Activated CD4-positive, CD25-positive, alpha-beta regulatory T cell treated with anti-CD3 and anti-CD28 coated beads, Interleukin-2, amount 50 U/mL, for 24 hours (primary cell): Measurements from ENCODE around the gene TSNAX.
"Not testable (repeated sequence)": the region's sequence is repeated elsewhere in the genome, so short reads cannot be mapped to it uniquely, and the experiment has no call there.

Source experiments
- ATAC-seq, 2 donors: fragments of 150-1000 bp; cut with Tn5 transposase; one replicate each; pipeline ENCODE4 v1.10.0; 2021; ENCODE audit warnings: mild to moderate bottlenecking in 1 of 2, moderate library complexity in 1 of 2

The TSNAX gene

DNA sequence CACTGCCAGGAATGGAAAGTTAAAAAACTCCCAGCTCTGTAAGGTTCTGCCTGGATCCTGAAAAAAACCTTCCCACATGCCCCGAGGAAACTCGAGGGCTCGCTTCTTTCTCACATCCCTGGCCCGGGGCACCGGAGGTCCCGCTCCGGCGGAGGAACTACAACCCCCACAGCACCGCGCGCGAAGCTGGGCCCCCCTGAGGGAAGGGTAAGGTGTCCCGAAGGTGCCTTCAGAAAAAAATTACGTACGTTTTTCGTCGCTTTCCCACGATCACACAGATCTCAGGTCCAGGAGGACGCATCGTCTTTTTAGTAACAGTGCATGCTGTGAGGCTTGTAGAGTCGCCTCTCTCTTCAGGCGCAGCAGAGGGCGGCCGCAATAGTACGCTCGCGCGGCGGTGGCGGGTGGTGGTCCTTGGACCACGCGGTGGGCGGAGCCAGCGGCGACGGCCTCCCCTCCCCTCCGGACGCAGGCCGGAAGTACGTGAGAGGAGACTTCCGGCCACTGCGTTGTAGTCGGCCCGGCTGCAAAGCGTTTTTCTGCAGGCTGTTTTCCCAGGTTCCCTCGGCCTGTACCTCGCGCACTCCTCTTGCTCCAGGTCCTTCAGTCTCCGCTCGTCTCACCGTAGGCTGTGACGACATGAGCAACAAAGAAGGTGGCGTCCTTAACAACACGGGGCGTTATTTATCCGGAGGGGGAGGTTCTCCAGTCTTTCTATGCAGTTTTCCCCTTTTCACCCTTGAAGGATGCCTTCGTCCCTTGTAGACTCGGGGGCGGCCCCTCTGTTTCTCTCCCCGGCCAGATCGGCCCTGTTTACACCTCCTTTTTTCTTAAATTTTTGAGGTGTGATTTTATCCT lies at the start of gene TSNAX:
TSNAX (plus strand) TSS at position 498 of the 858 bp plus-strand sequence; CDS start at position 640, 142 bp downstream.
- peak; percentile 95 for ATAC-seq

- ATAC-seq = no peak
Observed at GRCh38 chr1:231478811-231479210, 49.7 kb upstream of the TSNAX start.

DNA sequence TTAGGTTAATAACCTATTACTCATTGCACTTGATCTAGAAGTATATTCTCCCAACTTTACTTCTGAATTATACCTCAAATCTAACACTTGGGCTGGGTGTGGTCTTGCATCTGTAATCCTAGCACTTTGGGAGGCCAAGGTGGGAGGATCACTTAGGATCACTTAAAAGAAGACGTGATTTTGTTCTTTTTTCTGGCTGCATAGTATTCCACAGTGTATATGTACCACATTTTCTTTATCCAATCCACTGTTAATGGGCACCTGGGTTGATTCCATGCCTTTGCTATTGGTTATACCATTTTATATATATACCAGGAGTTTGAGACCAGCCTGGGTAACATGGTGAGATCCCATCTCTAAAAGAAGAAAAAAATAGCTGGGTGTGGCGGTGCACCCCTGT lies 48.5 kb upstream of the TSNAX start:
- no peak for ATAC-seq

DNA sequence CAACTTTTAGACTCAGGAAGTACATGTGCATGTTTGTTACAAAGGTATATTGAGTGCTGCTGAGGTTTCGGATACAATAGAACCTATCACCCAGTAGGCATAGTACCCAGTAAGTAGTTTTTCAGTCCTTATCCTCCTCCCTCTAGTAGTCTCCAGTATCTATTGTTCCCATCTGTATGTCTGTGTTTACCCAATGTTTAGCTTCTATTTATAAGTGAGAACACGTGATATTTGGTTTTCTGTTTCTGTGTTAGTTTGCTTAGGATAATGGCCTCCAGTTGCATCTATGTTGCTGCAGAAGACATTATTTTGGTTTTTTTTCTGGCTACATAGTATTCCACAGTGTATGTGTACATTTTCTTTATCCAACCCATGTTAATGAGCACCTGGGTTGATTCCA lies 47.2 kb upstream of the TSNAX start:
- ATAC-seq = no peak

DNA sequence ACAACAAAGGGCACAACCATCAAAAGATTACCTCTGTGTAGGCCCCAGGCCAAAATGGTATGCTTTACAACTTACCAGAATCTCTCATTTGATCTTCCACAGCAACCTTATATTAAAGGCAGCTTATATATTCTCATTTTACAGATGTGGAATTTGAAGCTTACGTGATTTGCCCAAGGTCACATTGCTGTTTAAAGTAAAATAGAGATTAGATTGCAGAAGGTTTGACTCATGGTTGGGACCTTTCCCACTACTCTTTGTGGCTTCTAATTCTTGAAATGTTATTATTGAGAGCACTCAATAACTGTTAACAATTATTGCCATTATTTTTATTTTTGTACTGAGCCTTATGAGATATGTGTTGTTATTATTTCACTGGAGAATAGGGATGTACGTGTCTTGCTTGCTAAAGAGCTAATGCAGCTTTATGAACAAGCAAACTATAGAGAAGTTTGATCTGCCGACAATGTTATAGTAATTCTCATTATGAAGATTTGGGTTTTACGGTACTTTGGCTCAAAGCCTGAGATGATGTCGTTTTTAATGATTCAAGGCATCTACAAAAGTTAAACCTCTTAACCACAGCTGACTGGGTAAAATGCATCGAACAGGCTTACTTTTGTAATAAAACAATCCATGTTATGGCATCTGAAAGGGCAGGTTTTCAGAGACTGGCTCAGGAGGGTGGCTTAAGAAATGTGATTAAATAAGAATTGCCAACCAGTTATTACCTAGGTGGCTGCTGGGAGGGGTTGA lies 43.3 kb upstream of the TSNAX start:
- ATAC-seq = no peak

- ATAC-seq = no peak
Observed at GRCh38 chr1:231487019-231487418, 41.5 kb upstream of the TSNAX start.

- ATAC-seq = no peak
Observed at GRCh38 chr1:231487910-231488309, 40.6 kb upstream of the TSNAX start.

GRCh38 chr1:231493421-231494185 lies 34.9 kb upstream of the TSNAX start:
- ATAC-seq = no peak

DNA sequence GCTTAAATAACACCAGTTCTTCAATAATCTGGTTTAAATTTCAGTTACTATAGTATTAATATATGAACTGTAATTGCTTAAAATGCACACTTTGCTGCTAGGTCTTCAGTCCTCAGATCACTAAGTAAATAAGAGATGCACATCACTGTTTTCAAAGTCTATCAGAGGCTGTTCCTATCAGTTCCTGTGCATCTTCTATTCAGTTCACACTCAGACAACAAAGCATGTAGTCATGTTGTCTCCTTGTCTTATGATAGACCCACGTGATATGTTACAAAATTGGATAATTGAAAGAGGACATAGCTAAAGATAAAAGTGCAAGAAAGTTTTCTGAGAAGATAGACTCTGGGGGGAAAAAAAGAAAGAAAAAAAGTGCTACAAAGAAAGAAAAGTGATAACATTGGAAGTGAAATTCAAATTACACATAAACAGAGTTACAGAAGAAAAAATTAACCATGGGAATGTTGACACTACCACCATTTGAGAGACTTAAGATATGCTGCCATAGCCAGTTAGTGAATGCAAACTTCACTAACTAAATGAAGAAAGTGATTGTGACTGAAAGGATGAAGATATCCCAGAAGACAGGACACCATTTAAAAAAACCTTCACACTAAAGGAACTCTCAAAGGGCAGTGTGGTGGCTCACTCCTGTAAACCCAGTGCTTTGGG lies 33.9 kb upstream of the TSNAX start:
- no peak for ATAC-seq

- ATAC-seq = no peak
Observed at GRCh38 chr1:231497629-231498152, 30.8 kb upstream of the TSNAX start.

DNA sequence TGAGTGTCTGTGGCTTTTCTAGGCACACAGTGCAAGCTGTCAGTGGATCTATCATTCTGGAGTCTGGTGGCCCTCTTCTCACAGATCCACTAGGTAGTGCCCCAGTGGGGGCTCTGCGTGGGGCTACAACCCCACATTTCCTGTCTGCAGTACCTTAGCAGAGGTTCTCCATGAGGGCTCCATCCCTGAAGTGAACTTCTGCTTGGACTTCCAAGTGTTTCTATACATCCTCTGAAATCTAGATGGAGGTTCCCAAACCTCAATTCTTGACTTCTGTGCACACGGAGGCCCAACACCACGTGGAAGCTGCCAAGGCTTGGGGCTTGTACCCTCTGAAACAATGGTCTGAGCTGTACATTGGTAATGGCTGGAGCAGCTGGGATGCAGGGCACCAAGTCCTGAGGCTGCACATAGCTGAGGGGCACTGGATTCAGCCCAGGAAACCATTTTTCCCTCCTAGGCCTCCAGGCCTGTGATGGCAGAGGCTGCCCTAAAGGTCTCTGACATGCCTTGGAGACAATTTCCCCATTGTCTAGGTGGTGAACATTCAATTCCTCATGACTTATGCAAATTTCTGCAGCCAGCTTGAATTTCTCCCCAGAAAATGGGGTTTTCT lies 29.2 kb upstream of the TSNAX start:
- ATAC-seq = no peak

GRCh38 chr1:231500666-231501065 lies 27.8 kb upstream of the TSNAX start:
- no peak for ATAC-seq

- ATAC-seq = not testable (repeated sequence)
Observed at GRCh38 chr1:231503168-231503567, 25.3 kb upstream of the TSNAX start.

DNA sequence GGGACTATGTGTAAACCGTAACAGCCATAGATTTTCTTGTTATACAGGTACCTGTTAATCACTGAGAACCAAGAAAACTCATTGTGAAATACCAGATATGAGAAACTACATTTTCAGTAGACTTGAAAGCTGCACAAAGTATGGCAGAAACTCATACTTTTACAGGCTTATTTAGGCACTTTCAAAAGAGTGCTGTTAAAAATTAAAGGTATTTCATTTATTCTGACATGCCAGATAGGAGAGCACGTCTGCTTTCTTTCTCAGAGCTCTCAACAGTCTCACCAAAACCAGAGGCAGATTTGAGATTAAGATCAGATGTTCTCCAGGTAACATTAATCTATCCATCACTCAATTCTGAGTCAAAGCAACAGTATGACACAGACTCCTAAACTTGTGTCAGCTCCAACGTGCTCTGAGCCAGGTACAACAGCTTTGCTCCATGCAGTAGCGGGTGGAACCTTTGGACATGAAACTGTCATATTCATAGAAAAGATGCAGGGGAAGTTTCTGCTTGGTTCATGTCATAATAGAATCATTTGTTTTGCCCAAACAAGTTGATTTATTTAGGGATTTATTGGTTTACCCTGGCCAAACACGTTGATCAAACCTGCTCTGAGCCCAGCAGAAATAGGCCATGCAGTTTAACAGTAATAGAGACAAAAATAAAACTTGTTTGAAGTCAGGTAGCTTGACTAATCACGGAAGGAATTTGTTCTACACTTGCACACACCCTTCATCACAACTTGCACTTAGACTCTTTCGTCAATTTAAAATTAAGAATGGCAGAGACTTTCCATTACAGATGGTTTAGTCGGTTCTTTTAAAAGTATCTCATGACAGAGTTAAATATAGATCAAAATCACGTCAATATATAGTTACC lies 20.8 kb upstream of the TSNAX start:
- peak in 1 of 2 donors; percentile 33 for ATAC-seq

GRCh38 chr1:231508497-231508896 lies 20.0 kb upstream of the TSNAX start:
- no peak for ATAC-seq

DNA sequence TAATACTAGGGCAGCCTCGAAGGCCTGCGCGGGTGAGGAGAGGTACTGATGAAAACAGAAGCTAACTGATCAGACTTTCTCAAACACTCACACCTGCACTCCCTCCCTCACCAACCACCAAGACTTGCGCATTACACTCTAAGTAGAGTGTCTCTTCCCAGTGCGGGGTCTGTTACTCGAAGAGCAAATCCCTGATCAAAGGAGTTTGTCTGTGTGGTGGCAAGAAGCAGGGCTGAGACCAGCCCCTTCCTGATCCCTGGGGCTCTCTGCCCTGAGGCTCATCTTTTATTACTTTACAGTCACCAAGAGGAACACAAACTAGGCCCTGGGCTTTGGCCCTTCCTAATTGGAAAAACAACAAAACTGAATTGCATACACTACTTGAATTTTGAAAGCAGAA lies 19.5 kb upstream of the TSNAX start:
- no peak for ATAC-seq

- peak in 1 of 2 donors; percentile 17 for ATAC-seq
Observed at GRCh38 chr1:231512147-231512698, 16.2 kb upstream of the TSNAX start.

DNA sequence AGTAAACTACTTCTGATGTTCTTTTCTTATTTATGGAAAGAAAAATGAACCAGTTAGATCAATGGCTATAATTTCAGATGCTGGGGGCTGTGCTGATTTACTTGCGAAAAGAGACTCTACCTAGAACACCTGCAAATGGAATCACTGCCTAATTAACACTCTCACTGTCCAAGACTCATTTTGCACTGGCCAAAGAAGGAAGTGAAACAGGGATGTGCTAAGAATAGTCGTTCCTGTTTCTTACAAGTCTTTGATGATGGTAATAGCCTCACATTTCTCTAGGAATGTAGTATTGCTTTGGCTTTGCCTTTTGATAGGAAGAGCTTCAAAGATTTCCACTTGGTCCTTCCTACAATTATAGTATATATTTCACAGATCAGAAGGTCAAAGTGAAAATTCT lies 12.7 kb upstream of the TSNAX start:
- ATAC-seq = no peak

GRCh38 chr1:231517076-231517475 lies 11.4 kb upstream of the TSNAX start:
- ATAC-seq = no peak

GRCh38 chr1:231518485-231519034 lies 9.9 kb upstream of the TSNAX start:
- no peak for ATAC-seq
